HG02588 (cell line): ENCODE data around the gene AHCYL2.

Source experiments
- ATAC-seq: cut with Tn5 transposase; IDR thresholded peaks from one replicate; pipeline ENCODE4 v1.9.1; 2021; ENCODE audit warnings: mild to moderate bottlenecking, moderate library complexity; ENCODE audit not compliant: unreplicated experiment

AHCYL2 gene

DNA sequence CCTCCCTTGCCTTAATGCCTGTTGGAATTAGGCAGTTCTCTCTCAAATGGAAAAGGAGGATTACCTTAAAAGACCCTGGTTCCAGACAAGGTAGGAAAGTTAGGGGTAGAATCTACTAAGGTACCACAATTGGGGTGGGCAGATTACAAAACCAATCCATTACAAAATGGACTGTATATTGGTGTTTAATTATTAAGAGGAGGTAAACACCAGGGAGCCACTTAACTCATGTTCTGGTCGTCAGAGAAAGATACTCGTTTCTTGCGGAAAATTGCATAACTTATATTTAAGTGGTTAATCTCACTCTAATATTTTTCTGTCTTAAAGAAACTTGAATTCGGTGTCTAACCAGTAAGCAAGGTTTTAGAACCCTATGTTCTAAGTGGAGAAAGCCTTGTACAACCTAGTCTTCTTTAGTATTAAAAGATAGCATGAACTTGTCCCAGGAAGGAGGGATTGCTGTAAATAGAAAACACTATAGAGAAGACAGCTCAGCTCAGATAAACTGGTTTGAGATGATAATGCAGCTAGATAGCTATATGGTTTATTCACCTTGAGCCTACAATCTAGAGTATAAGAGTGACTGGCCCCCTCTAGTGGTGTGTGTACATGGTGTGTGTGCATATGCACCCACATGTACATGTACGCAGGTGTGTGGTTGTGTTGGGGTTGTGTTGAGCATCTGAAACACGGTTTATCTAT, 151.4 kb downstream of the AHCYL2 start:
- no peak for ATAC-seq

DNA sequence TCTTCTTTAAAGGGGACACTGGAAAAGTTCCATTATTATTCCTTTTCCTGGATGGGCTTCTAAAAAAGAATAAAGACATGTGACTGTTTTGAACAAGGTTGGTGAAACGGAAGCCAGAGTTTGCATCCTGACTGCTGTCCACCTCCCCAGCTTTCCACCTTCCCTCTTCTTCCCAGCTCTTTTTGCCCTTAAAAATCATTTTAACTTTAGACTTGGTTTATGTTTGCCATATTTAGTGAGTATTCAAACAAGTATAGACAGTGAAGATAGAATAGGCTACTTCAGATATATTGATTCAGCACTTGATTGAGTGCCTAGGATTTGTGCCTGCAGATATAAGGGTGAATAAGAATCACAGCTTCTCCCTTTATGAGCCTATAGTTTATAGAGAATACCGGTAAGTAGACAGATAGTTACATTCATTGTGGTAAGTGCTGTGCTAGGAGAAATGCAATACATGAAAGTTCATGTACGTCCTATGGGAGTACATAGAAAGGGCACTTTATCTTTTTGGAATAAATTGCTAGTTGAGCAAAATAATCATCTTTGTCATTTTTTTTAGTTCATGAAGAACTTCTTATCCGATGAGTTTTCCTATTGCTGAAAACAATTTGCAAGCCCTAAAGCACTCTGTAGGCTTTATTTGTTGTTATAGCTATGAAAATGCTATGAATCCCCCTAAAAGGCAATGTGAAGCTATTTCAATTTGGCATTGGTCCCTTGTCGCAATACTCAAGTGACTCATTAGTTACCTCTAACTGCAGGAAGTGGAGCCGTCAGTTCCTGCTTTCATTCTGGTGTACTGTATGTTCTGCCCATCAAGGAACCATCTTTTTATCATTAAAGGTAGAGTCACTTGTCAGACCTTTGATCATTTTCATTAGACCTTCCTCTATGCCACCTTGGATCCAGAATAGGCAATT, 152.2 kb downstream of the AHCYL2 start:
- ATAC-seq = no peak

DNA sequence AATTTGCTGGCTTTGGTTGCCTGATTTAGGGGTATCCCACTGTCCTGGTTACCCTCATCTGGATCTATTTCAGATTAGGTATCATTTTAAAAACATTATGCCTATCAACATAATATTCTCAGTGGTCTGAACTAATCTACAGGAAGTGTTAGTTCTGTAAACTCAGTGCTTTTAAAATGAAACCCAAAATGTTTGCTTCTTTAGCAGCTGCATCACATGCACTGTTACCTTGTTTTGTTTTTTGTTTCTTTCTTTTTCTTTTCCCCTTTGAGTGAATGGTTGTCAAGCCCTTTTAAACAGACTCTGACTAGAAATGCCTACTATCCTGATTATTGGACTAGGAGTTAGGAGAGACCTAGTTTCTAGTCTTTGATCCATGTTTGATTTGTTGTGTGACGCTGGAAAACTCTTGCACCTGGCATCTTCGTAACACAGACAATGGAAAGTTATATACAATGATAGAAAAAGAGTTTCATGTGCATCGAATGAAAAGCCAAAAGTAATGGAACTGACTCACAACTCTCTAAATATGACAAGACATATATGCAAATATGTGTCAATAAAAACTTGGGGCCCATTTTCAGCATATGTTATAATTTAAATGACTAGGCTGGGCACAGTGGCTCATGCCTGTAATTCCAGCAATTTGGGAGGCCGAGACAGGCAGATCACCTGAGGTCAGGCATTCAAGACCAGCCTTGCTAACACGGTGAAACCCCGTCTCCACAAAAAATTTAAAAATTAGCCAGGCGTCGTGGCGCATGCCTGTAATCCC, 157.1 kb downstream of the AHCYL2 start:
- no peak for ATAC-seq

DNA sequence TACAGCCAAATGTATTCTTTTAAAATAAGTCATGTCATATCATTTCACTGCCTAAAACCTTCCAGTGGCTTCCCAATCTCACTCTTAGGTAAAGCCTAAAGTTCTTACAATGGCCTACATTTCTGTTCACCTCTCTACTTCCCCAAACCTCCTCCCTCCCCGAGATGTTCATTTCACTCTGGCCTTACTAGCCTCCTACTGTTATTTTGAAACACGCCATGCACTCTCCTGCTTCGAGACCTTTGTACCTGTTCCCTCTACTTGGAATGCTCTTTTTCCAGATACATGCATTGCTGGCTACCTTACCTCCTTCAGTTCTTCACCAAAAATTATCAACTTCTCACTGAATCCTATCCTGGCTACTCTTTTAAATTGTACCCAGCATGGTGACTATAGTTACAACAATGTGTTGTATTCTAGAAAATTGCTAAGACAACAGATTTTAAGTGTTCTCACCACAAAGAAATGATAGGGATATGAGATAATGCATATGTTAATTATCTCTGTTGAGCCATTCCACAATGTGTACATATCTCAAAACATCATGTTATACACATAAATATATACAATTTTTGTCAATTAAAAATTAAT, 158.8 kb downstream of the AHCYL2 start:
- no peak for ATAC-seq

DNA sequence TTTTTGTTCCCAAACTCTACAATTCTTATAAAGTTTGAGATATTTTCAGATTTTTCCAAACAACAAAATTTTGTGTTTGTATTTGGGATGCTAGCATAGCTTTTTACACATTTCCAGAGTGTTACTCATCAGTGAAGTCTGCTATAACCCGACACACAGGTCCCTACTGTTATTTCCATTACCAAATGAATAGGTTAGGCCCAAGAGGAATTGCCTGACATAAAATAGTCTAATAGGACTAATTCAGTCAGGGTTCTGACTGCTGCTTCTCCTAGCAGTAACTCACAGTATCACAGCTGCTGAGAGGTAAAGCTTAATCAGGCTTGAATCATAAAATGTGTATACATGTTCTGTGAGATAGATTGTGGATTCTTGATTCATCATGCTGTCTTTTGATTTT, 160.3 kb downstream of the AHCYL2 start:
- no peak for ATAC-seq

DNA sequence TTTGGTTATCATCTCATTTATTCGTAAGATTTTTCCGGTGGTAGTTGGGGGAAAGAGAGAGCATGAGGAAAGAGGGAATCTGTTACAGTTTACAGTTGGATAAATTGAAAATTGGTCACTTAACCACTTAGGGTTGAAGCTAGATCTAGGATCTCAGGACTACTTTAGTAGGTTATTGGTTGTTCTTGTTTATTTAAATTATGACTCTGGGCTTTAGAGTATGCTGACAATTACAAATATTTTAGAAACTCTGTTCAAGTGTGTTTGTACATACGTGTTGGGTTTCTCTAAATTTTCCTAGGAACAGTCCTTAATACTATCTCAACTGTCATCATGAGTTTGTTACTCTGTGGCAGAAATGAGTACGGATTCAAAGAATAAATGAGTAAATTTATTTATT, 160.8 kb downstream of the AHCYL2 start:
- no peak for ATAC-seq

DNA sequence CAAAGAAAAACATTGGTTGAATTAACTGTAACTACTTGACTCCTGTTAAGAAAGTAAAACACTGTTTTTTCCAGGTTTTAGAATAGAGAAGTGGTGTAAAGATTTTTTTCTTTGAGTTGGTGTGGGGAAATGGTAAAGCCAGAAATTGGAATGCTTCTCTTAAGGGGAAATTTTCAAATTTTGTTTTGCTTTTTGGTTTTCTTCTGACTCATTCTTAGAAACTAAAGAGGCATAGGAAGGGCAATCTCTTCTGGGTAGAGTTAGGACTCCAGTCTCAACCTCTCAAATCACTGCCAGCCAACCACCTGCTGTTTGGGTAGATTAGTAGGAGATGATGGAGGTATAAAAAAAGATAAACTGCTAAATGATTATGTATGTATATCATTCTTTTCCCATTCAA, 161.7 kb downstream of the AHCYL2 start:
- ATAC-seq = no peak

DNA sequence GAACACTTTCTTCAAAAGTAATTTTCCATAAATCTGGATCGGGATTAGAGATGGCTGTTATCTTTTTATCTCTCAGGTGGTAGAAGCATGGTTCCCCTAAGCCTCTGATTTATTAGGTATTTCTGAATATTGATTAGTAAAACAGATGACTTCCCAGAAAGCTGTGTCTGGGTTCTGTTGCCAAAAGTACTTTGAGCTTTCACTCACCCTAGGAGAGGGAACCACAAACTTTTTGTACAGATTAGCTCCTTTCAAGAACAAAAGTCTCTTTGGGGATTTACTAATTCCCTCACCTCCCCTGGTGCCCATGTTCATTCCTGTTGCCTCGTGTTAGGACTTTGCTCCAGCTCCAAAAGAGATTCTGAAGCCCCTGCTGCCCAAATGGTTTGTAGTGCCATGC, 162.7 kb downstream of the AHCYL2 start:
- no peak for ATAC-seq

DNA sequence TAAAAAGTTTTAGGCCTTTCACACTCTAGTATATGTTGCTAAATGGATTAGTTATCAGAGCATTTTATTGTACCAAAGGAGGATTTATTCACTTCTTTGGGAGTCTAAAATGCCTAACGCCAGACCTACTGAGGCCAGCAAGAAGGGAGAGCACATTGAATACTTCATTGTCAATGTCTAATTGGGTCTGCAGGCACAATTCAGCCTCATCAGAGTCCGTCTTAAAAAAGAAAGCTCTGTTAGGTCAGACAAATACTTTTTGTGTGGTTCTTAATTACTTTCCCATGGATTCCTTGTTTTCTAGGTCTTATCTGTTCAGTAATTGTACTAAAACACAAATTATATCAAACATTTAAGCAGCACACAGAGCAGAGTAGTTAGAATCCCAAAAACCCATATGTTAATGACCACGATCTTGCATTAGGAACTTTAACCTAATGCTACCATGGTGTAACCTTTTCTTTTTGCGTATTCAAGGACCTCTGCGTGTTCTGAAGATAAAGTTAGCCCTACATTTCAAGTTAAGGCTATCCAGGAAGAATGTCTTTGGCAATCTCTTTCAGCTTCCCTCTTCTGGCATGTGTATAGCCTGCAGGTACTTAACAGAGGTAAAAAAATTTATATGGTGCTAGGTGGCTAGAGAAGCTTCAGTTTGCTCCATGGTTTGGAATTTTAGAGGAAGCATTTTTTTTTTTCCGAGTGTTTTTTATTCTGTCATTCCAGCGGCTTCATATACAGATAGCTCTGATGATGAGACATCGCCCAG, 163.7 kb downstream of the AHCYL2 start:
- no peak for ATAC-seq

DNA sequence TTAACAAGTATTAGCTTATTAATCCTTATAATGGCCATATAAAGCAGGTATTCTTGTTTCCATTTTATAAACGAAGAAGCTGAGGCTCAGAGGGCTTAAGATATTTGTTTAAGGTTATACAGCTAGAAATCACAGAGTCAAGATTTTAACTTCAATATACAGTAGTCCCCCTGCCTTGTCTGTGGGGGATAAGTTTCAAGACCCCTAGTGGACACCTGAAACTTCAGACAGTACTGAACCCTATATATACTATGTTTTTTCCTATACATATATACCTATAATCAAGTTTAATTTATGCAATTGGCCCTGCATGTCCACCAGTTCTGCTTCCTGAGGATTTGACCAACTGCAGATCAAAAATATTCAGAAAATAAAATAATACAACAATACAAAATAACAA, 165.0 kb downstream of the AHCYL2 start:
- ATAC-seq = no peak

DNA sequence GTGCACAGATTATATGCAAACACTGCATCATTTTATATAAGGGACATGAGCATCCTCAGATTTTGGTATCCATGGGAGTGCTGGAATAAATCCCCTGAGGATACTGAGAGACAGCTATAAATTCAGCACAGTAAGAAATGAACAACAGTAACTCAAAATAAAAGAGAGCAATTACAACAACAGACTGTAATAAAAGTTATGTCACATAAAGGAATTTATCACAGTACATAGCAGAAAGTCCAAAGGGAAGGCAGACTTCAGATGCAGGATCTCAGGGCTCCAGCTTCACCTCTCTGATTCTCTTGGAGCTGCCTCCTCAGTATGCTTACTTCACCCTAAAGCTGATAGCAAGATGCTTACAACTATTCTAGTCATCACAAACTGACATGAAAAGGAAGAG, 165.5 kb downstream of the AHCYL2 start:
- no peak for ATAC-seq

DNA sequence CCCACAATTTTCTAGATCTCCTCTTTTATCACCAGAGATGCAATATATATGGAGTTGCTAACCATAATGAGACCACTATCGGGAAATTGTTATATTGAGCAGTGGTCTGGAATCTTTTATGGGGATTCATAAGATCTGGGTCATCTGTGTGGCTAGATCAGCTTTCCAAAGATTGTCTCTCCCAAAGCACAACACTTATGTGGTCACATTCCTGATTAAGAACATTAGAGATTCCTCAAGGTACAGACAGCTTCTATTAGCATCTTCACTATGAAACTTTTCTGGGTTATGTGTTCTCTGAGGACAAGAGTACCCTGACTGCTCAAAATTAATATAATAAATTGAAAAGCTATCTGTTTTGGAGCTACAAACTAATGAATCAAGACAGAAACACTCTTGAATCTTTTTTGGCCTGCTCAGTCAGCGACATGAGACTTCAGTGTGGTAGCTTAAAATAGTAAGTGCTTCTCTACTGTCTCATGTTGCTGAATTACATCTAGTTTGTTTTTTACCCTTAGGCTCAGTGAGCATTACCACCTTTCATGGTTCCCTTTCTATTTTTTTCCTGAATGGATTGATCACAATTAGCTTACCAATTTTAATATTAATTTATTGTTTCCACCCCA, 166.8 kb downstream of the AHCYL2 start:
- no peak for ATAC-seq

DNA sequence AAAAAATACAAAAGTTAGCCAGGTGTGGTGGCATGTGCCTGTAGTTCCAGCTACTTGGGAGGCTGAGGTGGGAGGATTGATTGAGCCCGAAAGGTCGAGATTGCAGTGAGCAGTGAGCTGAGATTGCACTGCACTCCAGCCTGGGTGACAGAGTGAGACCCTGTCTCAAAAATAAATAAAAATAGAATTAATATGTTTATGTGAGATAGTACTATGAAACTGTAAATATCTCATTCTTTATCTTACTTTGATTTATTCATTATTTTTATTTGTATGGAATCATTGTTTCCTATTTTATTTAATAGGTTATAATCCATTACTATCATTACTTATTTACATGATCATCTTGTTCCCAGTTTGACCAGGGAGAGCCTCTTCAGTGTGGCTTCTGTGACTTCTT, 168.4 kb downstream of the AHCYL2 start:
- no peak for ATAC-seq

DNA sequence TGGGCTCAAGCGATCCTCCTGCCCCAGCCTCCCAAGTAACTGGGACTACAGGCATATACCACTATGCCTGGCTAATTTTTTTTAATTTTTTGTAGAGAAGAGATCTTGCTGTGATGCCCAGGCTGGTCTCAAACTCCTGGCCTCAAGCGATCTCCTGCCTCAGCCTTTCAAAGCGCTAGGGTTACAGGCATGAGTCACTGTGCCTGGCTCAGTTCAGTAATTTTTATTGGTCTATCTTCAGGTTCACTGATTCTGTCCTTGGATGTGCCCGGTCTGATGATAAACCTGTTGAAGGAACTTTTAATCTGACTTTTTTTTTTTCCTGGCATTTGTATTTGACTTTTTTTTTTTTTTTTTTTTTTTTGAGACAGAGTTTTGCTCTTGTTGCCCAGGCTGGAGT, 169.3 kb downstream of the AHCYL2 start:
- ATAC-seq = no peak

DNA sequence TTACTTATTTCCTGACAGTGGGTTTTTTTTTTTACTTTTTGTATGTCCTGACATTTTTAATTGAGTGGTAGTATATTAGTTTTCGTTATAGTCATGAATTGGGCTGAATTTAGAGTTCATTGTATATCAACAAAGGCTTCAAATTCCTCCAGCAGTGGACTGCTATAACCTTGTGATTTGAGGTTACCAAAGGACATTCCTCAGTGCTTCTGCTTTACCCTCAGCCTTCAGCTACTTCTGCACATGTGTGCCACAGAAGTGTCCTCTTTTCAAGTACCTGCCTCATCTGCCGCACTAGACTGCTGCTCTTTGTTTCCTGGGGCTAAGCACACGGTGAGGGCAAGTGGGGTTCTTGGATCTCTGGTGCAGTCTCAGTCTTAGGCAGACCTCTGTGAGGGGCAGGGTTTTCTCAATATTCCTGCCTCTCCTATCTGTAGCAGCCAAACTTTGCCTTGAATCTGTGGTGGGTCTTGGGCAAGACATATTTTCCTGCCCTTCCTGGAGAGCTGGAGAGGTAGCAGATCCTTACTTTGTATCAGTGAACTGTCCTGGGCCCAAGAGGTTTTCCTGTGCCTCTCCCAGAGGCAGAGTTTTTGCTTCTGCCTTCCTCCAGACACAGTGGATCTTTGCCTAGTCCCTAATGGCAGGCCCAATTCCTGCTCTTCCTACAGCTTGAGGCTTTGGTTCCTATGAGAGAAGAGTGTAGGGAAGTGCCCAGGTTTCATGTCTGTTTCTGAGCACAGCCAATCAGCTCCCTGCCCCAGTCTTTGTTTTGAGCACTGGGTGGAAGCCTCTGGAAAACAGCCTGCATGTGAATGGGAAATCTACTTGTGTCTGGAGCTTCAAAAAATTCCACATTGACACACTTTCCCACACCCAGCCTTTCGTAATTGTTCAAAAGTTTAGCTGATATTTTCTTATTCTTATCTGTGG, 170.4 kb downstream of the AHCYL2 start:
- no peak for ATAC-seq

DNA sequence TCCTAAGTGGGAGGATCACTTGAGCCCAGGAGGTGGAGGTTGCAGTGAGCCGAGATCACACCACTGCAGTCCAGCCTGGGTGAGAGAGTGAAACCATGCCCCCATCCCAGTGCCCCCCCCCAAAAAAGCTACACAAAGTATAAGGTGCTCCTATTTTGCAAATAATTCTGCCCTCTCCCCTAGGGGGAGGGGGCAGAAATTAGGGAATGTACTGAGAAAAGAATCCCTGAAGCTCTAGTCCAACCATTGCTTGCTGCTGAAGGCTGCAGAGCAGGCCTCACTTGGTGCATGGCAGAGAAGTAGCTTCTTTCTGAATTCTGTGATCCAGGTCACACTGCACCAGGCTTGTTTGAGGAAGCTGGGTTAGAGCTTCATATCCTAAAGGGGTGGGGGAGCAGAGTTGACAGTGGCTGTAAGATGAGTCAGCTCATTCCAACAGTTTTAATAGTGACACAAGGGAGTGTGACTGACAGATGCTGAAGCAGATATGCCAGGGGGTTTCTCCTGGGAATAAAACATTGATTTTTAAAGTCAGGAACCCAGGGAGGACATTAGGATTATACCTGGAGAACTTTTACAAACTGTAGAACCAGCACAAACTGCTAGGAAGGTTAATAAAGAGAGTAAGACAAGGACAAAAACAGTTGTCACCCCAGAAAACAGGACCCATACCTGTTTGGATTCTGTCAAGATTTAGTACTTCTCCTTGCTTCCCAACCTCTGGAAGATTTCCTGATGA, 176.6 kb downstream of the AHCYL2 start:
- no peak for ATAC-seq

DNA sequence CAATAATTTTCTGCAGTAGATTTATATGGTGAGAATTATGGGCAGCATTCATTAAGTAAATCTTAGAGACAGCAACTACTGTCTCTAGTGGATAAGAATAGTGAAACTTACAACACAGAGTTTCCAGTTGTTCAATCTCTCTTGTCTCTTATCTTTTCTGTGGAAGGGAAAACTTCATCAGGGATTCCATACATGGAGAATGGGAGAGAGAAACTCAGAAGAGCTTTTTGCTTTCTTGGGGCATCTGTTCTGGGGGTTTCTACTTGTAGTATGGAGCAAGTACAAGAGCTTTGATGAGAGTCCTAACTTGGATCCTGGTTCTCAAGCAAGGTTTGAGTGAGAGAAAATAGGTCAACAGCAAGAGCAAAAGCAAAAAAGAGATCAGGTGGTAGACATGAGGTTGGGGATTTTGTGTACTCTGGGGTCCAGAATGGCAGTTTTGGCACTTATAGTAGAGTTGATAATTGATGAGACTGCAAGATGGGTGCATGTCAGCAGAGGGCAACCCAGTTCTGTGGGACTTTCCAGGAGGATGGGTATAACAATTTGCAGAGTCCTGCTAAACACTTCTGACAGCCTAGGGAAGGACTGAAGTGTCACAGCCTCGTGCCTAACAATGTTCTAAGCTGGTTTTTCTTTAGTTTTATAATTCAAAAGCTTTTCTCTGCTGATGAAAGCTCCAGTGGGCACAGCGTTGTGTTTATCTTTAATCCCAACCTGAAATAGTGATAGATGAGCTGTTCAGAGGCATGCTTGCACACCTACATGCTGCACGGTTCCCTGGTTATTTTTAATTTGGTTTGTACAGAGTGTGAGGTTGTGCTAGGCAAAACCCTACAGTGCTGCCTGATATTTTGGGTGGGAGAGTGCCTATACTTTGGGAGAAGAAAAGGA, 177.4 kb downstream of the AHCYL2 start:
- peak; percentile 68 for ATAC-seq
